ENCODE data around the gene SPINT1.

- TF ChIP-seq, protein P1, sequence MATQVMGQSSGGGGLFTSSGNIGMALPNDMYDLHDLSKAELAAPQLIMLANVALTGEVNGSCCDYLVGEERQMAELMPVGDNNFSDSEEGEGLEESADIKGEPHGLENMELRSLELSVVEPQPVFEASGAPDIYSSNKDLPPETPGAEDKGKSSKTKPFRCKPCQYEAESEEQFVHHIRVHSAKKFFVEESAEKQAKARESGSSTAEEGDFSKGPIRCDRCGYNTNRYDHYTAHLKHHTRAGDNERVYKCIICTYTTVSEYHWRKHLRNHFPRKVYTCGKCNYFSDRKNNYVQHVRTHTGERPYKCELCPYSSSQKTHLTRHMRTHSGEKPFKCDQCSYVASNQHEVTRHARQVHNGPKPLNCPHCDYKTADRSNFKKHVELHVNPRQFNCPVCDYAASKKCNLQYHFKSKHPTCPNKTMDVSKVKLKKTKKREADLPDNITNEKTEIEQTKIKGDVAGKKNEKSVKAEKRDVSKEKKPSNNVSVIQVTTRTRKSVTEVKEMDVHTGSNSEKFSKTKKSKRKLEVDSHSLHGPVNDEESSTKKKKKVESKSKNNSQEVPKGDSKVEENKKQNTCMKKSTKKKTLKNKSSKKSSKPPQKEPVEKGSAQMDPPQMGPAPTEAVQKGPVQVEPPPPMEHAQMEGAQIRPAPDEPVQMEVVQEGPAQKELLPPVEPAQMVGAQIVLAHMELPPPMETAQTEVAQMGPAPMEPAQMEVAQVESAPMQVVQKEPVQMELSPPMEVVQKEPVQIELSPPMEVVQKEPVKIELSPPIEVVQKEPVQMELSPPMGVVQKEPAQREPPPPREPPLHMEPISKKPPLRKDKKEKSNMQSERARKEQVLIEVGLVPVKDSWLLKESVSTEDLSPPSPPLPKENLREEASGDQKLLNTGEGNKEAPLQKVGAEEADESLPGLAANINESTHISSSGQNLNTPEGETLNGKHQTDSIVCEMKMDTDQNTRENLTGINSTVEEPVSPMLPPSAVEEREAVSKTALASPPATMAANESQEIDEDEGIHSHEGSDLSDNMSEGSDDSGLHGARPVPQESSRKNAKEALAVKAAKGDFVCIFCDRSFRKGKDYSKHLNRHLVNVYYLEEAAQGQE (tag by site-specific recombination; IDR thresholded peaks at IDR 0.05): no peak
- TF ChIP-seq, protein P2, sequence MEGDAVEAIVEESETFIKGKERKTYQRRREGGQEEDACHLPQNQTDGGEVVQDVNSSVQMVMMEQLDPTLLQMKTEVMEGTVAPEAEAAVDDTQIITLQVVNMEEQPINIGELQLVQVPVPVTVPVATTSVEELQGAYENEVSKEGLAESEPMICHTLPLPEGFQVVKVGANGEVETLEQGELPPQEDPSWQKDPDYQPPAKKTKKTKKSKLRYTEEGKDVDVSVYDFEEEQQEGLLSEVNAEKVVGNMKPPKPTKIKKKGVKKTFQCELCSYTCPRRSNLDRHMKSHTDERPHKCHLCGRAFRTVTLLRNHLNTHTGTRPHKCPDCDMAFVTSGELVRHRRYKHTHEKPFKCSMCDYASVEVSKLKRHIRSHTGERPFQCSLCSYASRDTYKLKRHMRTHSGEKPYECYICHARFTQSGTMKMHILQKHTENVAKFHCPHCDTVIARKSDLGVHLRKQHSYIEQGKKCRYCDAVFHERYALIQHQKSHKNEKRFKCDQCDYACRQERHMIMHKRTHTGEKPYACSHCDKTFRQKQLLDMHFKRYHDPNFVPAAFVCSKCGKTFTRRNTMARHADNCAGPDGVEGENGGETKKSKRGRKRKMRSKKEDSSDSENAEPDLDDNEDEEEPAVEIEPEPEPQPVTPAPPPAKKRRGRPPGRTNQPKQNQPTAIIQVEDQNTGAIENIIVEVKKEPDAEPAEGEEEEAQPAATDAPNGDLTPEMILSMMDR (tag by site-specific recombination; IDR thresholded peaks at IDR 0.05): no peak
- TF ChIP-seq ZNF670 (tag by site-specific recombination; IDR thresholded peaks at IDR 0.05; ENCODE audit: low read depth): no peak
- TF ChIP-seq ZBTB48 (tag by site-specific recombination; IDR thresholded peaks at IDR 0.05): no peak
- no peak for TF ChIP-seq ZNF221 (tag by site-specific recombination; IDR thresholded peaks at IDR 0.05; ENCODE audit: borderline replicate concordance)
- TF ChIP-seq ZBTB21 (tag by site-specific recombination; IDR thresholded peaks at IDR 0.05): no peak
These were observed 3.0 kb downstream of the SPINT1 start for GRCh38 chr15:40846841-40847222.
